Measurements from ENCODE around the gene NKAPD1. TPM values are rescaled to one million over a fixed set of nuclear protein-coding genes. Genes with fewer than 3 reads are reported as not detected.
A peak's percentile ranks its signal among the peaks of the same experiment; 100 is the strongest.

The NKAPD1 gene
- polyA plus RNA-seq, 3 donors = 5.3 to 9.4 (median 7.7) TPM

GRCh38 chr11:112050721-112051120 lies 23.4 kb upstream of the NKAPD1 start:
- no peak overlapping the region for H3K4me2 ChIP-seq (replicated peaks; ENCODE audit: extremely low read depth, low read length, poor library complexity, severe bottlenecking)
- Mint-ChIP-seq H3K36me3 (peaks cover 59 to 80% of the 10 kb centered on the region in 2 donors), H3K9me3 (peaks cover 0 to 4% (median 0%) of the 10 kb centered on the region in 7 donors), H3K4me3 (no peak overlapping the region), H3K27me3 (ENCODE audit: low read depth in 3 of 3) (peaks cover 0 to 2% (median 0%) of the 10 kb centered on the region in 3 donors), H3K27ac (peak overlapping the region in 4 of 7 donors; percentile 4 to 45 (median 12)), H3K4me1 (peaks cover 22% of the 10 kb centered on the region)
- H3K9me3 ChIP-seq (replicated peaks in 1 of 2; ENCODE audit: control insufficient read depth in 1 of 2, insufficient read depth in 1 of 2, low read length in 2 of 2) = no peaks in the 10 kb centered on the region
- TF ChIP-seq CTCF (IDR thresholded peaks at IDR 0.05) = no peak
- peaks cover 38 to 54% of the 10 kb centered on the region in 2 donors for H3K36me3 ChIP-seq (replicated peaks in 1 of 2; ENCODE audit: control insufficient read depth in 1 of 2, insufficient read depth in 2 of 2, low read length in 2 of 2)
- intact Hi-C loops (cut with micrococcal nuclease) = no loop called here
- H4K20me1 ChIP-seq (ENCODE audit: insufficient read depth, low read length) = no peaks in the 10 kb centered on the region
- H2AFZ ChIP-seq (ENCODE audit: insufficient read depth, low read depth, low read length, poor library complexity, severe bottlenecking) = no peak overlapping the region
- no peaks in the 10 kb centered on the region for H3K79me2 ChIP-seq (ENCODE audit: insufficient read depth, low read length)
- H3K4me3 ChIP-seq (replicated peaks in 1 of 3; ENCODE audit: low read depth in 2 of 3, low read length in 3 of 3) = no peak overlapping the region
- peak overlapping the region in 1 of 2 donors; percentile 36 for H3K27ac ChIP-seq (ENCODE audit: low read depth in 1 of 2, low read length in 2 of 2)
- H3K4me1 ChIP-seq (ENCODE audit: control insufficient read depth in 1 of 2, insufficient read depth in 2 of 2, low read length in 2 of 2) = peaks cover 9 to 12% of the 10 kb centered on the region in 2 donors
- WGBS (ENCODE audit: insufficient coverage) = no CpG with 5 or more reads among the region's 3 CpGs
- H3K27me3 ChIP-seq (ENCODE audit: control insufficient read depth in 2 of 2, insufficient read depth in 2 of 2, low read length in 2 of 2) = no peaks in the 10 kb centered on the region
- H3K9ac ChIP-seq (ENCODE audit: insufficient read depth, low read length, poor library complexity, severe bottlenecking) = no peak overlapping the region
- DNase-seq = no peak

GRCh38 chr11:112051768-112052167 lies 22.3 kb upstream of the NKAPD1 start:
- Mint-ChIP-seq H3K27ac (no peak overlapping the region), H3K36me3 (peaks cover 56 to 76% of the 10 kb centered on the region in 2 donors), H3K9me3 (peaks cover 0 to 4% (median 0%) of the 10 kb centered on the region in 7 donors), H3K4me3 (no peak overlapping the region), H3K27me3 (ENCODE audit: low read depth in 3 of 3) (peaks cover 0 to 2% (median 0%) of the 10 kb centered on the region in 3 donors), H3K4me1 (peaks cover 22% of the 10 kb centered on the region)
- Histone ChIP-seq H3K9me3 (replicated peaks in 1 of 2; ENCODE audit: control insufficient read depth in 1 of 2, insufficient read depth in 1 of 2, low read length in 2 of 2) (no peaks in the 10 kb centered on the region), H3K4me3 (replicated peaks in 1 of 3; ENCODE audit: low read depth in 2 of 3, low read length in 3 of 3) (no peak overlapping the region), H3K27me3 (ENCODE audit: control insufficient read depth in 2 of 2, insufficient read depth in 2 of 2, low read length in 2 of 2) (no peaks in the 10 kb centered on the region), H3K79me2 (ENCODE audit: insufficient read depth, low read length) (no peaks in the 10 kb centered on the region), H2AFZ (ENCODE audit: insufficient read depth, low read depth, low read length, poor library complexity, severe bottlenecking) (no peak overlapping the region), H3K4me2 (replicated peaks; ENCODE audit: extremely low read depth, low read length, poor library complexity, severe bottlenecking) (no peak overlapping the region), H3K4me1 (ENCODE audit: control insufficient read depth in 1 of 2, insufficient read depth in 2 of 2, low read length in 2 of 2) (peaks cover 9 to 12% of the 10 kb centered on the region in 2 donors), H3K36me3 (replicated peaks in 1 of 2; ENCODE audit: control insufficient read depth in 1 of 2, insufficient read depth in 2 of 2, low read length in 2 of 2) (peaks cover 40 to 56% of the 10 kb centered on the region in 2 donors), H3K9ac (ENCODE audit: insufficient read depth, low read length, poor library complexity, severe bottlenecking) (no peak overlapping the region), H3K27ac (ENCODE audit: low read depth in 1 of 2, low read length in 2 of 2) (no peak overlapping the region), H4K20me1 (ENCODE audit: insufficient read depth, low read length) (no peaks in the 10 kb centered on the region)
- no CpG with 5 or more reads among the region's 3 CpGs for WGBS (ENCODE audit: insufficient coverage)
- no peak for TF ChIP-seq CTCF (IDR thresholded peaks at IDR 0.05)
- intact Hi-C loops (cut with micrococcal nuclease) = no loop called here
- DNase-seq = no peak

All from CD14-positive monocyte (primary cell).